ENCODE data around the gene IL1RAPL1. TPM values are rescaled to one million over a fixed set of nuclear protein-coding genes. Genes with fewer than 3 reads are reported as not detected.

Gene IL1RAPL1
- total RNA-seq, 2 donors from 2014 or later = 0.66 to 1.1 TPM

GRCh38 chrX:28752330-28752729 is 165.1 kb downstream of the IL1RAPL1 start:
- Histone ChIP-seq H3K36me3 (ENCODE audit: control insufficient read depth, insufficient read depth, low read length) (no peaks in the 10 kb centered on the region), H3K4me1 (ENCODE audit: control insufficient read depth, insufficient read depth, low read length) (no peaks in the 10 kb centered on the region), H3K27me3 (ENCODE audit: control insufficient read depth, insufficient read depth, low read length, poor library complexity, severe bottlenecking) (no peaks in the 10 kb centered on the region), H3K4me3 (ENCODE audit: low read length) (no peak overlapping the region), H3K9ac (ENCODE audit: extremely low read depth, low read length, poor library complexity, severe bottlenecking) (no peak overlapping the region), H3K27ac (ENCODE audit: low read depth, low read length) (no peak overlapping the region), H3K9me3 (ENCODE audit: control insufficient read depth, low read length) (no peaks in the 10 kb centered on the region)
- no peaks in the 10 kb centered on the region for H3K27me3 Mint-ChIP-seq (ENCODE audit: insufficient read depth)
- H3K4me1 Mint-ChIP-seq = no peaks in the 10 kb centered on the region
- H3K27ac Mint-ChIP-seq = no peak overlapping the region
- TF ChIP-seq, protein P1, sequence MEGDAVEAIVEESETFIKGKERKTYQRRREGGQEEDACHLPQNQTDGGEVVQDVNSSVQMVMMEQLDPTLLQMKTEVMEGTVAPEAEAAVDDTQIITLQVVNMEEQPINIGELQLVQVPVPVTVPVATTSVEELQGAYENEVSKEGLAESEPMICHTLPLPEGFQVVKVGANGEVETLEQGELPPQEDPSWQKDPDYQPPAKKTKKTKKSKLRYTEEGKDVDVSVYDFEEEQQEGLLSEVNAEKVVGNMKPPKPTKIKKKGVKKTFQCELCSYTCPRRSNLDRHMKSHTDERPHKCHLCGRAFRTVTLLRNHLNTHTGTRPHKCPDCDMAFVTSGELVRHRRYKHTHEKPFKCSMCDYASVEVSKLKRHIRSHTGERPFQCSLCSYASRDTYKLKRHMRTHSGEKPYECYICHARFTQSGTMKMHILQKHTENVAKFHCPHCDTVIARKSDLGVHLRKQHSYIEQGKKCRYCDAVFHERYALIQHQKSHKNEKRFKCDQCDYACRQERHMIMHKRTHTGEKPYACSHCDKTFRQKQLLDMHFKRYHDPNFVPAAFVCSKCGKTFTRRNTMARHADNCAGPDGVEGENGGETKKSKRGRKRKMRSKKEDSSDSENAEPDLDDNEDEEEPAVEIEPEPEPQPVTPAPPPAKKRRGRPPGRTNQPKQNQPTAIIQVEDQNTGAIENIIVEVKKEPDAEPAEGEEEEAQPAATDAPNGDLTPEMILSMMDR (conservative IDR thresholded peaks at IDR 0.05) = no peak
- WGBS, 2 experiments (ENCODE audit: insufficient coverage in 1 of 2, insufficient read length in 1 of 2) = 79% methylated on average over 2 of the region's 2 CpGs; no CpG with 5 or more reads in 1 of the 2 experiments
- H3K36me3 Mint-ChIP-seq (ENCODE audit: low read depth) = no peaks in the 10 kb centered on the region
- no peak overlapping the region for H3K4me3 Mint-ChIP-seq
- no peak for DNase-seq
- no peaks in the 10 kb centered on the region for H3K9me3 Mint-ChIP-seq

- Mint-ChIP-seq H3K36me3 (ENCODE audit: low read depth) (no peaks in the 10 kb centered on the region), H3K9me3 (no peaks in the 10 kb centered on the region), H3K4me3 (no peak overlapping the region), H3K4me1 (no peaks in the 10 kb centered on the region), H3K27ac (no peak overlapping the region), H3K27me3 (ENCODE audit: insufficient read depth) (no peaks in the 10 kb centered on the region)
- Histone ChIP-seq H3K27ac (ENCODE audit: low read depth, low read length) (no peak overlapping the region), H3K36me3 (ENCODE audit: control insufficient read depth, insufficient read depth, low read length) (no peaks in the 10 kb centered on the region), H3K4me1 (ENCODE audit: control insufficient read depth, insufficient read depth, low read length) (no peaks in the 10 kb centered on the region), H3K9me3 (ENCODE audit: control insufficient read depth, low read length) (no peaks in the 10 kb centered on the region), H3K27me3 (ENCODE audit: control insufficient read depth, insufficient read depth, low read length, poor library complexity, severe bottlenecking) (no peaks in the 10 kb centered on the region), H3K9ac (ENCODE audit: extremely low read depth, low read length, poor library complexity, severe bottlenecking) (no peak overlapping the region), H3K4me3 (ENCODE audit: low read length) (no peak overlapping the region)
- DNase-seq = no peak
- TF ChIP-seq, protein P1 (conservative IDR thresholded peaks at IDR 0.05) = no peak
- WGBS, 2 experiments (ENCODE audit: insufficient coverage in 1 of 2, insufficient read length in 1 of 2) = 85% methylated on average over 2 of the region's 2 CpGs; no CpG with 5 or more reads in 1 of the 2 experiments
Measured at GRCh38 chrX:28756175-28756574, 168.9 kb downstream of the IL1RAPL1 start.

DNA sequence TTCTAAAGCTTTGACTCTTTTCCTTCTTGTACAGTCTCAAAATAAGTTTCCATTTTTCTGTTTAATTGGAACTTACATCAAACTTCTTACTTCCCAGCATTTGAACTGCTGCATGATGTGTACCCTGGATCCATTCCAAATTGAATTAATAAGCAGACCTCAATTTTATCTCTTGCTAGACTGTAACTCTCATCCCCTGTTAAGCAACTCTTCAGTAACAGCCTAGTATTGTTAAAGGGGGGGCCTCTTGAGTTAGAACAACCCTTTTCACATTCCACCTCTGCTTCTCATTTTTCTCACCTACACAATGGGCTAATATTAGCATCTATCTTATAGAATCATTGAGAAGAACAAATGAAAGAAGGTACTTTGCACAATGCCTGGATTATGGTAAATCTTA is 169.4 kb downstream of the IL1RAPL1 start:
- Histone ChIP-seq H3K4me3 (ENCODE audit: low read length) (no peak overlapping the region), H3K9ac (ENCODE audit: extremely low read depth, low read length, poor library complexity, severe bottlenecking) (no peak overlapping the region), H3K27me3 (ENCODE audit: control insufficient read depth, insufficient read depth, low read length, poor library complexity, severe bottlenecking) (no peaks in the 10 kb centered on the region), H3K9me3 (ENCODE audit: control insufficient read depth, low read length) (no peaks in the 10 kb centered on the region), H3K4me1 (ENCODE audit: control insufficient read depth, insufficient read depth, low read length) (no peaks in the 10 kb centered on the region), H3K27ac (ENCODE audit: low read depth, low read length) (no peak overlapping the region), H3K36me3 (ENCODE audit: control insufficient read depth, insufficient read depth, low read length) (no peaks in the 10 kb centered on the region)
- Mint-ChIP-seq H3K4me3 (no peak overlapping the region), H3K27me3 (ENCODE audit: insufficient read depth) (no peaks in the 10 kb centered on the region), H3K4me1 (no peaks in the 10 kb centered on the region), H3K9me3 (no peaks in the 10 kb centered on the region), H3K36me3 (ENCODE audit: low read depth) (no peaks in the 10 kb centered on the region), H3K27ac (no peak overlapping the region)
- DNase-seq = no peak
- TF ChIP-seq, protein P1 (conservative IDR thresholded peaks at IDR 0.05) = no peak
